H1 (cell line): ENCODE measurements around the gene FBXL14. TPM values are rescaled to one million over a fixed set of nuclear protein-coding genes. Genes with fewer than 3 reads are reported as not detected.
A peak's percentile ranks its signal among the peaks of the same experiment; 100 is the strongest.

Source experiments
- JUND ChIP-seq: IDR thresholded peaks from 2 replicates; pipeline ENCODE4 v1.6.1; 2011; ENCODE audit warnings: mild to moderate bottlenecking, improper control_type of control experiment, low read length
- SP4 ChIP-seq: IDR thresholded peaks from 2 replicates; pipeline ENCODE4 v1.6.1; 2012; ENCODE audit warnings: low read length, inconsistent platforms
- polyA plus RNA-seq, 7 experiments: library from polyadenylated mRNA; depleted of rRNA in 3 of 7; stranded (reverse) in 5 of 7; unstranded in 2 of 7; fragments of >200 nt in 5 of 7; fragments of 200-250 nt in 2 of 7; gene quantifications; 1 replicate in 5 of 7; 2 replicates in 1 of 7; 4 replicates in 1 of 7; pipeline versions ENCODE4 v1.2.1 to v1.2.3, GENCODE V29; 2011 to 2013; ENCODE audit warnings: missing spikeins in 2 of 7, mixed read lengths in 2 of 7
- total RNA-seq: library from RNA; stranded (reverse); fragmentation: NEBNext Ultra II Directional; extraction: Animal tissue kit (Norgen Biotek cat#: 25700); gene quantifications from 2 replicates; pipeline ENCODE4 v1.2.1, GENCODE V29; 2021
- TF ChIP-seq, protein P1 (sequence below): IDR thresholded peaks from 2 replicates; pipeline ENCODE4 v1.6.1; 2012; ENCODE audit warnings: inconsistent platforms

Gene FBXL14
- total and polyA plus RNA-seq, 2 of the 8 experiments (the other 6 are each of a cell fraction or from before 2014, with no cell fraction given) = 5.5 to 9.6 TPM

DNA sequence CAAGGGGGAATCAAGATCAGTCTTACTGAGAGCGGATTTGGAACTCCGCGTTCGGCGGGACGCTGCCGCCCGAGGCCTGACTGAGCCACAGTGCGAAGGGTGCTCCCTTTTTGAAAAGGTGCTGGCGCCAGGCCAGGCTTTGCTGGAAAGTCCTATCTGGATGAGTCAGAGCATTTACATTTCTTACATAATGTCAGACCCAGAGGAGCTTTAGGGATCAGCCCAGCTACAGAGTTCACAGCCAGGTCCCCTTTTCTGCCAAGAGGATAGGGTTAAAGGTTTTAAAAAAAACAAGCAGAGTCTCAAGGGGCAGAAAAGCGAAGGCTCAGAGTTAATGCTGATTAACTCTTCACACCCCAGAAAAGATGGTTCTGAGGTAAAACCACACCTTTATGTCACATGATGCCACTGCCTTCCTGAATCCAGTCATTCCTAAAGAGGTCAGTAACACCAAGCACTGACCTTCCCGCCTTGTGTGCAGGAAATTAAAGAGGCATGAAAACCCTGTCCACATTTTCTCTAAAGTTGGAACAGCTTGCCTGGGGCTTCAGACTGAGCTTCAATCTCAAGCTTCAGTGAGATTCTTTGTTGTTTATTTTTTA lies 11.7 kb upstream of the FBXL14 start (continued):
- TF ChIP-seq, protein P1, sequence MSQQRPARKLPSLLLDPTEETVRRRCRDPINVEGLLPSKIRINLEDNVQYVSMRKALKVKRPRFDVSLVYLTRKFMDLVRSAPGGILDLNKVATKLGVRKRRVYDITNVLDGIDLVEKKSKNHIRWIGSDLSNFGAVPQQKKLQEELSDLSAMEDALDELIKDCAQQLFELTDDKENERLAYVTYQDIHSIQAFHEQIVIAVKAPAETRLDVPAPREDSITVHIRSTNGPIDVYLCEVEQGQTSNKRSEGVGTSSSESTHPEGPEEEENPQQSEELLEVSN = peak; percentile 38; the same call in 1 of the 2 replicates
- TF ChIP-seq JUND (peak; percentile 62; the same call in 1 of the 2 replicates), SP4 (0 out of 2 replicates have a peak, but pooled peaks have one; percentile 20)
